Stimulated activated naive CD8-positive, alpha-beta T cell treated with anti-CD3 and anti-CD28 coated beads, Interleukin-15, Interleukin-2, amounts not matched to agents 100 U/mL and 50 U/mL, for 24 hours (primary cell): Measurements from ENCODE around the gene PERM1.
"Not testable (repeated sequence)": the region's sequence is repeated elsewhere in the genome, so short reads cannot be mapped to it uniquely, and the experiment has no call there.

Source experiments
- ATAC-seq: fragments of 150-1000 bp; cut with Tn5 transposase; one replicate; pipeline ENCODE4 v1.10.0; 2021
- DNase-seq: peaks from one replicate; pipeline ENCODE4 v3.0.0; 2021

The PERM1 gene

GRCh38 chr1:1017397-1018320 is 35.8 kb upstream of the PERM1 start:
- not testable (repeated sequence) for ATAC-seq, DNase-seq

- ATAC-seq (no peak), DNase-seq (peak; percentile 55)
These were observed 33.1 kb upstream of the PERM1 start for GRCh38 chr1:1014799-1015681.

GRCh38 chr1:1013922-1014648 is 32.2 kb upstream of the PERM1 start:
- ATAC-seq (peak; percentile 5), DNase-seq (peak; percentile 48)

GRCh38 chr1:1013105-1013921 is 31.4 kb upstream of the PERM1 start, which contains the start of gene ISG15:
ISG15 (plus strand) TSS chr1:1013497; CDS start chr1:1013574, 77 bp downstream.
- DNase-seq, result peak; percentile 90
- peak; percentile 95 for ATAC-seq

GRCh38 chr1:1012736-1013104 is 30.8 kb upstream of the PERM1 start:
- not testable (repeated sequence) for ATAC-seq, DNase-seq

- no peak for DNase-seq
- ATAC-seq, result no peak
These were observed 29.6 kb upstream of the PERM1 start for GRCh38 chr1:1011396-1011949.

GRCh38 chr1:1010131-1010530 is 28.2 kb upstream of the PERM1 start:
- DNase-seq, ATAC-seq: not testable (repeated sequence)

GRCh38 chr1:1006305-1007159 is 24.6 kb upstream of the PERM1 start:
- ATAC-seq (no peak), DNase-seq (no peak)

- DNase-seq (no peak), ATAC-seq (no peak)
These were observed 23.9 kb upstream of the PERM1 start for GRCh38 chr1:1005774-1006304.

GRCh38 chr1:1004780-1005697 is 23.1 kb upstream of the PERM1 start:
- no peak for DNase-seq
- no peak for ATAC-seq

GRCh38 chr1:1004420-1004779 is 22.5 kb upstream of the PERM1 start:
- ATAC-seq (no peak), DNase-seq (no peak)

- DNase-seq (no peak), ATAC-seq (no peak)
These were observed 21.9 kb upstream of the PERM1 start for GRCh38 chr1:1003618-1004419.

- DNase-seq (no peak), ATAC-seq (no peak)
These were observed 19.3 kb upstream of the PERM1 start for GRCh38 chr1:1001057-1001783.

- DNase-seq (peak; percentile 81), ATAC-seq (peak; percentile 3)
These were observed 18.6 kb upstream of the PERM1 start for GRCh38 chr1:1000357-1001056.

GRCh38 chr1:999725-1000356 is 17.9 kb upstream of the PERM1 start, which contains the start of gene HES4:
HES4 (minus strand) TSS chr1:1000097; CDS start chr1:999973, 124 bp downstream.
- DNase-seq, result peak; percentile 72
- ATAC-seq, result peak; percentile 37
